ENCODE data around the gene FTCD.
"Not testable (repeated sequence)": the region's sequence is repeated elsewhere in the genome, so short reads cannot be mapped to it uniquely, and the experiment has no call there.

The FTCD gene

DNA sequence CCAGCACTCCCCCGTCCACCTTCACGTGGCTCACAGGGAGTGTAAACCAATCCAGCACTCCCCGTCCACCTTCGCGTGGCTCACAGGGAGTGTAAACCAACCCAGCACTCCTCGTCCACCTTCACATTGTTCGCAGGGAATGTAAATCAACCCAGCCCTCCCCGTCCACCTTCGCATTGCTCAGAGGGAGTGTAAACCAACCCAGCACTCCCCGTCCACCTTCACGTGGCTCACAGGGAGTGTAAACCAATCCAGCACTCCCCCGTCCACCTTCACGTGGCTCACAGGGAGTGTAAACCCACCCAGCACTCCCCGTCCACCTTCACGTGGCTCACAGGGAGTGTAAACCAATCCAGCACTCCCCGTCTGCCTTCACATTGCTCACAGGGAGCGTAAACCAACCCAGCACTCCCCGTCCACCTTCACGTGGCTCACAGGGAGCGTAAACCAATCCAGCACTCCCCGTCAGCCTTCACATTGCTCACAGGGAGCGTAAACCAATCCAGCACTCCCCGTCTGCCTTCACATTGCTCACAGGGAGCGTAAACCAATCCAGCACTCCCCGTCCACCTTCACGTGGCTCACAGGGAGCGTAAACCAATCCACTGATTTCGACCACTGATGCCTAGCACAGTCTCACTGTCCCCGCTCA lies 14.9 kb downstream of the FTCD start:
- not testable (repeated sequence) for DNase-seq (ENCODE audit: low read depth)

- no peak for DNase-seq (ENCODE audit: low read depth)
These were observed 15.7 kb downstream of the FTCD start for GRCh38 chr21:46139686-46140085.

- DNase-seq (ENCODE audit: low read depth) = no peak
These were observed 16.9 kb downstream of the FTCD start for GRCh38 chr21:46138383-46138970.

DNA sequence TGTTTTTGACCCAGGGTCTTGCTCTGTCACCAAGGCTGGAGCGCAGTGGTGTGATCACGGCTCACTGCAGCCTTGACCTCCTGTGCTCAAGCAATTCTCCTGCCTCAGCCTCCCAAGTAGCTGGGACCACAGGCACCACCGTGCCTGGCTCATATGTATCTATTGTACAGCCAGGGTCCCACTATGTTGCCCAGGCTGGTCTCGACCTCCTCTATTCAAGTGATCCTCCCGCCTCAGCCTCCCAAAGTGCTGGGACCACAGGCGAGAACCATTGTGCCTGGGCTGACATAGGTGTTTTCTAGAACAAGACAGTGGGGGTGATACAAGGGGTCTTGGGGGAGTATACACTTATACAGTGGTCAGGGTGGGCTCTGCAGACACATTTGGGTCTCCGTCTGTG lies 17.5 kb downstream of the FTCD start:
- DNase-seq (ENCODE audit: low read depth) = no peak

- no peak for DNase-seq (ENCODE audit: low read depth)
These were observed 18.5 kb downstream of the FTCD start for GRCh38 chr21:46136739-46137349.

DNA sequence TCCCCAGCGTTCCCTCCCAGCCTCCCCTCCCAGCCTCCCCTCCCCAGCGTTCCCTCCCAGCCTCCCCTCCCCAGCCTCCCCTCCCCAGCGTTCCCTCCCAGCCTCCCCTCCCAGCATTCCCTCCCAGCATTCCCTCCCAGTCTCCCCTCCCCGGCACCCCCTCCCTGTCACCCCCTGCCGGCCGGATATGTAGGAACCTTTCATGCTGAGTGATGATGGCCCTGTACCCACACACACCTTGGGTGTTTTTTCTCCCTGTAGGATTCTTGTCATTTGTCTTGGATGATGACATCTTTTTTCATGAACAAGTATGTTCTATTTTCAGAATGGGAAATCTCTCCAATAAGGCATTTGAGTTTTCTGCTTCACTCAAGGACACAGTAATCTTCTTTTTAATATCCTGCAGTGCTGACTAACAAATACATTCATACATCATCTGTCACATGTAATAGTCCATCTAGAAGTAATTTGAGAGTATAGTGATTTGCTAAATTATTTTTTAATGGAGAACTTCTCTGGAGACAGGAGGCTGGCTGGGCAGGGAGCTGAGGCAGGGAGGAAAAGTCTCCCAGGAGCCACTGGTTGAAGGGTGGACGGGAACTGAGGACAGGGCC lies 19.5 kb downstream of the FTCD start:
- DNase-seq (ENCODE audit: low read depth) = no peak

- no peak for DNase-seq (ENCODE audit: low read depth)
These were observed 23.3 kb downstream of the FTCD start for GRCh38 chr21:46131838-46132651.

- no peak for DNase-seq (ENCODE audit: low read depth)
These were observed 23.9 kb downstream of the FTCD start for GRCh38 chr21:46131588-46131837.

GRCh38 chr21:46130831-46131587 lies 24.4 kb downstream of the FTCD start:
- no peak for DNase-seq (ENCODE audit: low read depth)

DNA sequence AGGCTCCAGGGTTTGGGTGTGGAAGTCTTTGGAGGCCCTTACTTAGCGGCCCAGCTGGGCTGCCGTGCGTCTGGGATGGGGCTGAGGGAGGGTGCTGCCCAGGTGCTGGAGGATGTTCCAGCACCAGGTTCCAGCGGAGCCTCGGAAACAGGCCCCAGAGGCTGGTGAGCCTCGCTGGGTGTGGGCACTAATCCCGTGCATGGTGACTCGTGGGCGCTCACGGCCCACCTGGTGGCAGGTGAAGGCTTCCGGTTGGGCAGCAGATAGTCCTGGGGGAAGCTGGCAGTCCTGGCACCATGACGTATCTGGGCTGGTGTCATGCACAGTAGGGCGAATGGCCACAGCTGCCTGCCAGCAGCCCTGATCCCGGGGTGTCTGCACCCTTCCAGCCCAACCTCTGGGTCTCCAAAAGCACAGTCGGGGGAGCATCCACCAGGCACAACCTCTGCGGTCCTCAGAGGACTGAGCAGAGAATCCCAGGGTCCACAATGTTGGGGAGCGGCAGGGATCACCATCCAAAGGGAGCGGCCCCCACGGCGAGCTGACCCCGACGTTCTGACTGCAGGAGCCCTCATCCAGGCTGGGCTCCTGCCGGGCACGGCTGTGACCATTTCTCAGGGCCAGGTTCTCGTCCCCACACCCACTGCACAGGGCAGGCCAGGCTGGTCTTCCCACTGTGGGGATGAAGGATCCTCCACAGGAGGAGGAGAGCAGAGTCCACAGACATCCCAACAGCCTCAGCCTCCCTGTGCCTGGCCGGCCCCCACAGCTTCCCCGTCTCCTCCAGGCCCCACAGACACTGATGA lies 25.3 kb downstream of the FTCD start:
- no peak for DNase-seq (ENCODE audit: low read depth)

DNA sequence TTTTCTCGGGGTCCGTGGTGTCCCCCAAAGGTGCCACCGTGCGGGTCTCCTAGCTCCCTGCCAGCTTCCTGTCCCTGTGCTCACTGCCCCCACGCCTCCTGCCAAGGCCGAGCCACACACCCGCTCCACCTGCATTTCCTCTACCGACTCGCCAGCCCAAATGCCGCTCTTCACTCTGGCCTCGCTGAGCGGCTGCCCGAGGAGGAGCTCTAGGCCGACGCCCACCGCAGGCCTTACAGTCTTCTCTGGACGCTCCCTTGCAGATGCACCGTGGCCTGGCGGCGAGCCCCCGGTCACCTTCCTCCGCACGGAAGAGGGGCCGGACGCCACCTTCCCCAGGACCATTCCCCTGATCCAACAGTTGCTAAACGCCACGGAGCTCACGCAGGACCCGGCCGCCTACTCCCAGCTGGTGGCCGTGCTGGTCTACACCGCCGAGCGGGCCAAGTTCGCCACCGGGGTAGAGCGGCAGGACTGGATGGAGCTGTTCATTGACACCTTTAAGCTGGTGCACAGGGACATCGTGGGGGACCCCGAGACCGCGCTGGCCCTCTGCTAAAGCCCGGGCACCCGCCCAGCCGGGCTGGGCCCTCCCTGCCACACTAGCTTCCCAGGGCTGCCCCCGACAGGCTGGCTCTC lies 26.3 kb downstream of the FTCD start:
- DNase-seq (ENCODE audit: low read depth) = no peak

DNA sequence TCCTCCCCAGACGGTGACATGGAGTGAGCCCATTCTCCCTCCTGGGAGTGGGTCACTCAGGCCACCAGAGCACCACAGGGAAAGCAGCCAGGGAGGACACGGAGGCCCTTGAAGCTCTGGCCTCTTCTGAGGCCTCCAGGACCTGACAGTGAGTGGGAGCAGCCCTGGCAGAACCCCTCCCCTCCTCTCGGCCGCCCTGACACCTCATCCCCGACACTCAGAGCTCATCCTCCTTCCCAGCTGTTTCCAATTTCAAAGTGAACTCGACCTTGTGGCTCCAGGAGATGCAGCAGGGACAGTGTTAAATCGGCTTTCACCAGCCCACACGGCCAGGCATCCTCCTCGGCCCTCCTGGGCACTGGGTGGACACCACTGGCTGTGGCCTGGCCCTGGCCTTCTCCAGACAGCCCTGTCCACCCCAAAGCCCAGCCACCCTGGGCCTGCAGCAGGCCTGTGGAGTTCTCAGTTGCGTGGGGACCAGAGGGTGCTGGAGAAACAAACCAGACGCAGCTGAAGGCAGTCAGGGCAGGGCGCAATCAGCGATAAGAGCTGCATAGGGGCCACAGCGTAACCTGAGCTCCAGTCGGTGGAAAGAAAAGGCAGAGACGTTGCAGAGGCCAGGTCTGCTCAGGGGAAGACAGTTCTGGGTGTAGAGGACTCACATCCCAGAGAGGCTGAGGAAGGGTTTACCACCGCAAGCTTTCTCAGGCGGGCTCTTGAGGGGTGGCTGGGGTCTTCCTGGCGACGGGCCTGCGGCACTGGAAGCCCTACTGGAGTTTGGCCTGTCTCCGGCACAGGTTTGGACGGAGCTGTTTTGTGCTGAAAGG lies 27.1 kb downstream of the FTCD start:
- DNase-seq (ENCODE audit: low read depth) = no peak

DNA sequence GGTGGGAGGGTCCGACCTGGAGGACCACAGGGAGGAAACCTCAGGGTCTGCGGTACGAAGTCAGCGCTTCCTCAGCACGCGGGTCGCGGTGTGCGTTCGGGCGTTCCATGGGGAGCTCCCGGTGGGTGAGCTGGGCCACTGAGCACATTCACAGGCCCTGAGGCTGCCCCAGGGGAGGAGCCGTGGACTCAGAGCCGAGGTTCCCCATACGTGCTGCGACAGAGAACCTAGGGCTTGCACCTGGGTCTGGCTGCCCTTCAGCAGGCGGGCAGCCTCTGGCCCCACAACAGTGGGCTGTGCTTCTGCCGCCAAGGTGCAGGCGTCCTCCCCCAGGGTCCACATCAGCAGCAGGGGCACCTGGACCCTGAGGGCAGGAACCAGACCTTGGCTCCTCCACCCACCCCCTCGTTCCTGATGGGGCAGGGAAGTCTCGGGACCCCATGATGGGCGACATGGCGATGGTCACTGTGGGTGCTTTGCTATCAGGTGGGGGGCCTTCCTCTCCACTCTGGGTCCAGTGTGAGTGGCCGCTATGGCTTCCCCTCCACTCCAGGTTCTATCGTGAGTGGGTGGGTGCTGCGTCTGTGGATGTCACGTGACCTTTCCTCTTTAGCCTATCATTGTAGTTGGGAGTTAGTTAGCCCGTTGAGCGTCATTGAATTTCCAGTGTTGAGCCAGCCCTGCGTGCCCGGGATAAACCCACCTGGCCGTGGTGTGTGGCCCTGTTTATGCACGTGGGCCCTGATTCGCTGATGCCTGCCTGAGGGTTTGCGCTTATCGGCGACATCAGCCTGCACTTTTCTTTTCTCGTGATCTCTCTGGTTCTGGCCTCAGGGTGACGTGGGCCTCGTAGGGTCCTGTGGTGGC lies 27.9 kb downstream of the FTCD start:
- DNase-seq (ENCODE audit: low read depth) = no peak

GRCh38 chr21:46126309-46127238 lies 28.8 kb downstream of the FTCD start:
- DNase-seq (ENCODE audit: low read depth) = no peak

DNA sequence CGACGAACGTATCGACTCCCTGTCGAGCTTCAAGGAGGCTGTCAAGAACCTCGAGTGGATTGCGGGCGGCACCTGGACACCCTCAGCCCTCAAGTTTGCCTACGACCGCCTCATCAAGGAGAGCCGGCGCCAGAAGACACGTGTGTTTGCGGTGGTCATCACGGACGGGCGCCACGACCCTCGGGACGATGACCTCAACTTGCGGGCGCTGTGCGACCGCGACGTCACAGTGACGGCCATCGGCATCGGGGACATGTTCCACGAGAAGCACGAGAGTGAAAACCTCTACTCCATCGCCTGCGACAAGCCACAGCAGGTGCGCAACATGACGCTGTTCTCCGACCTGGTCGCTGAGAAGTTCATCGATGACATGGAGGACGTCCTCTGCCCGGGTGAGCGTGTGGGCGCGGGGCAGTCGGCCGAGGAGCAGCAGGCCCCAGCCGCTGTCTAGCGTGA lies 29.5 kb downstream of the FTCD start:
- DNase-seq (ENCODE audit: low read depth) = no peak

- DNase-seq (ENCODE audit: low read depth) = no peak
These were observed 30.2 kb downstream of the FTCD start for GRCh38 chr21:46124926-46125845.

All from stimulated activated CD4-positive, alpha-beta T cell treated with anti-CD3 and anti-CD28 coated beads, Interleukin-2, amount 100 ng/mL, for 4 hours (primary cell).